ENCODE results near the gene BAG1.
A peak's percentile ranks its signal among the peaks of the same experiment; 100 is the strongest.

Gene BAG1

DNA sequence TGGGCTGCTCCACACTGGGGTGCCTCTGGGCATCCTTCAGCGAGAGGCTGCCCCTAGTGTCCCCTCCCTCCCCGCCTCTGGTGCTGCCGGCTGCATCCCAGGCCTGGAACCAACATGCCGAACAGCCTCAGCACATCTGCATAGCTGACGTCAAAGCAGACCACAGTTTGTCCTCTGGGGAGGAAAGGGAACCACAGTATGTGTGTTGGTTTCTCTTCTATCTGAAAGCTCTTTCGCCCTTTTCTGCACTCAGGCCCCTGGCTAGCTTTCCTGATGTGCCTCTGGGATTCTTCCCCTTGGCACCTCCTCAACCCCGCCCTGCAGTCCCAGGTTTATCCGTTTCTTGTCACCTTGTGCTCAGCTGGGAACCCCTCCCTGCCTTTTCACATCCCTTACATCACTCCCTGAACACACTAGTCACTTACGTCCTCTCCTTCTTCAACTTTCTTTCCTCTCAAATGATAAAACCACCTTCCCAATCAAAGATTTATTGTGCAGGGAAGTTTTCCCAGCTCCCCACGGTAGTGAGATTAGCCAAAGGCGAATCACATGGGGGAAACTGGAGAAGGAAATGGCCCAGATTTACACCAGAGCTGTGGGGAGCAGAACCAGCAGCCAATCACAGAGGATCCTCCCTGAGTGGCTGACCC, 61.8 kb downstream of the BAG1 start:
- no peak overlapping the region for H3K9ac ChIP-seq (ENCODE audit: low read length)
- H3K9me3 ChIP-seq (ENCODE audit: control insufficient read depth, low read length) = no peaks in the 10 kb centered on the region
- peak; percentile 37 for DNase-seq (ENCODE audit: low read depth)
- H3K36me3 ChIP-seq (ENCODE audit: control insufficient read depth, insufficient read depth, low read length, severe bottlenecking) = no peaks in the 10 kb centered on the region
- no peaks in the 10 kb centered on the region for H3K27me3 ChIP-seq (replicated peaks; ENCODE audit: control insufficient read depth, insufficient read depth, low read length)
- H3K4me1 ChIP-seq (ENCODE audit: control insufficient read depth, insufficient read depth, low read length) = peaks cover 25% of the 10 kb centered on the region
- no peak overlapping the region for H3K4me3 ChIP-seq (ENCODE audit: low read length)

Measured in adipocyte (in vitro differentiated cells).